H1 (cell line): ENCODE results near the gene LIN37. TPM values are rescaled to one million over a fixed set of nuclear protein-coding genes. Genes with fewer than 3 reads are reported as not detected.
A peak's percentile ranks its signal among the peaks of the same experiment; 100 is the strongest.

ENCODE experiments used
- CREB1 ChIP-seq: IDR thresholded peaks from 2 replicates; pipeline ENCODE4 v1.6.1; 2012; ENCODE audit warnings: inconsistent platforms
- CTCF ChIP-seq, 3 experiments: IDR thresholded peaks; 1 replicate in 2 of 3; 2 replicates in 1 of 3; pipeline versions ENCODE4 v1.5.1 to v1.6.1; 2011; ENCODE audit warnings: low read length in 3 of 3, mild to moderate bottlenecking in 3 of 3, inconsistent platforms in 2 of 3, low read depth in 1 of 3, moderate library complexity in 1 of 3; ENCODE audit not compliant: insufficient read depth in 1 of 3; ENCODE audit errors: control extremely low read depth in 1 of 3
- E2F6 ChIP-seq: IDR thresholded peaks from 2 replicates; pipeline ENCODE4 v1.6.1; 2012; ENCODE audit warnings: inconsistent platforms
- EGR1 ChIP-seq: IDR thresholded peaks from 2 replicates; pipeline ENCODE4 v1.6.1; 2011; ENCODE audit warnings: low read depth, low read length, borderline replicate concordance
- FOSL1 ChIP-seq: IDR thresholded peaks from 2 replicates; pipeline ENCODE4 v1.6.1; 2011; ENCODE audit warnings: mild to moderate bottlenecking, low read depth, low read length, moderate library complexity; ENCODE audit not compliant: insufficient read depth
- GABPA ChIP-seq: IDR thresholded peaks from 2 replicates; pipeline ENCODE4 v1.6.1; 2011; ENCODE audit warnings: mild to moderate bottlenecking, low read length, moderate library complexity, borderline replicate concordance; ENCODE audit not compliant: insufficient read depth
- KDM4A ChIP-seq: IDR thresholded peaks from one replicate; pipeline ENCODE4 v1.7.1; 2012; ENCODE audit warnings: low read depth, mild to moderate bottlenecking, moderate library complexity, low read length, inconsistent platforms; ENCODE audit not compliant: severe bottlenecking
- PHF8 ChIP-seq: fragments of 200-600 bp; sonication (generic); conservative IDR thresholded peaks from 2 replicates; pipeline ENCODE4 v1.7.1; 2012; ENCODE audit warnings: low read depth, mild to moderate bottlenecking, inconsistent platforms, low read length, moderate library complexity
- POLR2AphosphoS5 ChIP-seq: IDR thresholded peaks from 2 replicates; pipeline ENCODE4 v1.6.1; 2011; ENCODE audit warnings: low read depth, low read length
- POU5F1 ChIP-seq: IDR thresholded peaks from 2 replicates; pipeline ENCODE4 v1.6.1; 2011; ENCODE audit warnings: low read depth, mild to moderate bottlenecking, low read length, moderate library complexity
- RAD21 ChIP-seq, 2 experiments: IDR thresholded peaks in 1 of 2; conservative IDR thresholded peaks in 1 of 2; 2 replicates each; pipeline ENCODE4 v1.6.1; 2011; ENCODE audit warnings: low read depth in 2 of 2, low read length in 2 of 2, improper control_type of control experiment in 1 of 2, inconsistent platforms in 1 of 2, mild to moderate bottlenecking in 1 of 2, moderate library complexity in 1 of 2
- RBBP5 ChIP-seq: IDR thresholded peaks from 2 replicates; pipeline ENCODE4 v1.7.1; 2012; ENCODE audit warnings: low read depth, mild to moderate bottlenecking, inconsistent platforms, low read length, moderate library complexity, borderline replicate concordance
- RNF2 ChIP-seq: fragments of 200-900, 300-1000 bp; sonication (generic); IDR thresholded peaks from 2 replicates; pipeline ENCODE4 v1.7.1; 2016; ENCODE audit warnings: borderline replicate concordance, low read depth, mild to moderate bottlenecking, antibody characterized with exemption, low read length; ENCODE audit not compliant: poor library complexity, severe bottlenecking; ENCODE audit errors: missing control alignments
- SAP30 ChIP-seq: fragments of 300-600 bp; sonication (generic); IDR thresholded peaks from 2 replicates; pipeline ENCODE4 v1.7.1; 2012; ENCODE audit warnings: low read length, moderate library complexity, mild to moderate bottlenecking, inconsistent platforms; ENCODE audit not compliant: insufficient read depth, insufficient replicate concordance
- SIN3A ChIP-seq, 2 experiments: IDR thresholded peaks in 1 of 2; conservative IDR thresholded peaks in 1 of 2; 2 replicates each; pipeline ENCODE4 v1.6.1; 2011 to 2012; ENCODE audit warnings: low read length in 2 of 2, improper control_type of control experiment in 1 of 2, low read depth in 1 of 2, mild to moderate bottlenecking in 1 of 2
- SP2 ChIP-seq: IDR thresholded peaks from 2 replicates; pipeline ENCODE4 v1.6.1; 2012; ENCODE audit warnings: mild to moderate bottlenecking, low read length, inconsistent platforms
- TAF1 ChIP-seq: IDR thresholded peaks from 2 replicates; pipeline ENCODE4 v1.6.1; 2011; ENCODE audit warnings: mild to moderate bottlenecking, low read depth, low read length
- polyA plus RNA-seq, 7 experiments: library from polyadenylated mRNA; depleted of rRNA in 3 of 7; stranded (reverse) in 5 of 7; unstranded in 2 of 7; fragments of >200 nt in 5 of 7; fragments of 200-250 nt in 2 of 7; gene quantifications; 1 replicate in 5 of 7; 2 replicates in 1 of 7; 4 replicates in 1 of 7; pipeline versions ENCODE4 v1.2.1 to v1.2.3, GENCODE V29; 2011 to 2013; ENCODE audit warnings: missing spikeins in 2 of 7, mixed read lengths in 2 of 7
- total RNA-seq: library from RNA; stranded (reverse); fragmentation: NEBNext Ultra II Directional; extraction: Animal tissue kit (Norgen Biotek cat#: 25700); gene quantifications from 2 replicates; pipeline ENCODE4 v1.2.1, GENCODE V29; 2021
- TF ChIP-seq, protein P1 (sequence below): IDR thresholded peaks from 2 replicates; pipeline ENCODE4 v1.6.1; 2012; ENCODE audit warnings: inconsistent platforms

The LIN37 gene
- total and polyA plus RNA-seq, 2 of the 8 experiments (the other 6 are each of a cell fraction or from before 2014, with no cell fraction given), result 3.8 to 9.8 TPM

- TF ChIP-seq CTCF (IDR thresholded peaks at IDR 0.05; ENCODE audit: control extremely low read depth in 1 of 3, insufficient read depth in 1 of 3, low read depth in 1 of 3, low read length in 3 of 3), result peak; percentile 15 to 52 (median 48)
- no peak for TF ChIP-seq RBBP5
- TF ChIP-seq, protein P1, sequence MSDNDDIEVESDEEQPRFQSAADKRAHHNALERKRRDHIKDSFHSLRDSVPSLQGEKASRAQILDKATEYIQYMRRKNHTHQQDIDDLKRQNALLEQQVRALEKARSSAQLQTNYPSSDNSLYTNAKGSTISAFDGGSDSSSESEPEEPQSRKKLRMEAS, result peak; percentile 67
- TF ChIP-seq FOSL1, result no peak
- peak; percentile 81 for TF ChIP-seq TAF1
- peak; percentile 68 for TF ChIP-seq KDM4A
- no peak for TF ChIP-seq SP2
- TF ChIP-seq E2F6, result peak; percentile 77
- peak; percentile 61 for TF ChIP-seq PHF8
- TF ChIP-seq POLR2AphosphoS5, result peak; percentile 86
- peak; percentile 5 to 9; a peak in 2 of 4 replicates for TF ChIP-seq RAD21 (IDR thresholded peaks at IDR 0.05 in 1 of 2, conservative IDR thresholded peaks at IDR 0.05 in 1 of 2; ENCODE audit: low read depth in 2 of 2, low read length in 2 of 2)
- TF ChIP-seq GABPA, result no peak
- no peak for TF ChIP-seq POU5F1
- peak; percentile 28; the same call in 1 of the 2 replicates for TF ChIP-seq CREB1
- TF ChIP-seq RNF2, result no peak
- peak; percentile 64 for TF ChIP-seq SAP30
- no peak for TF ChIP-seq EGR1
- 0 out of 4 replicates have a peak, but pooled peaks have one; percentile 32 to 37 for TF ChIP-seq SIN3A (conservative IDR thresholded peaks at IDR 0.05 in 1 of 2, IDR thresholded peaks at IDR 0.05 in 1 of 2; ENCODE audit: low read depth in 1 of 2, low read length in 2 of 2)
Observed at GRCh38 chr19:35744430-35745327, 3.7 kb upstream of the LIN37 start (continued).
